NCI-H460 (cell line): Measurements from ENCODE around the gene GDPD5. TPM values are rescaled to one million over a fixed set of nuclear protein-coding genes. Genes with fewer than 3 reads are reported as not detected.

ENCODE experiments used
- DNase-seq: peaks from one replicate; pipeline ENCODE4 v3.0.0-alpha.2; 2016; ENCODE audit warnings: low read depth; ENCODE audit errors: extremely low read depth
- small RNA-seq, 2 experiments: library from RNA; depleted of rRNA; stranded (forward); fragments of <200 nt; gene quantifications; one replicate each; pipeline ENCODE3, GENCODE V24; 2014
- total RNA-seq: library from RNA; depleted of rRNA; stranded (reverse); fragments of >200 nt; shearing (Covaris generic); gene quantifications from 2 replicates; pipeline ENCODE4 v1.2.3, GENCODE V29; 2014; rRNA removed

Gene GDPD5
- total RNA-seq, 1 experiment from 2014 or later: 6.5 TPM

DNA sequence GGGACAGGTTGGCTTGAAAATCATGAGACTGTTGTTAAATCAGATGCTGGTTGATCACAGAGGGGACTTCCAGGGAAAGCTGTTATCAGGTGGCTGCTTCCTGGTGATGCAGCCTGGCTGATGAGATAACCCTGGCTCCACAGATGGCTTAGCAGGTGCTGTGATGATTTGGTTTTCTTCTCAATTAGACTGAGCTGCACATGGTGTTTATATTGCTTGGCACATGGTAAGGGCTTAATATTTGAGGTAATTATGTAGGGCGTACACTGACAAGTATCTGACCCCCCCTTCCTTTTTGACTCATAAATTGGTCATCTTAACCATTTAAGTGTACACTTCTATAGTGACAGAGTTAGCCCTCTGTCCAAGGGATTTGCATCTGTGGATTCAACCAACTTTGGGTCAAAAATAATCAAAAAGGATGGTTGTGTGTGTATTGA lies 119.4 kb downstream of the GDPD5 start:
- no peak for DNase-seq

DNA sequence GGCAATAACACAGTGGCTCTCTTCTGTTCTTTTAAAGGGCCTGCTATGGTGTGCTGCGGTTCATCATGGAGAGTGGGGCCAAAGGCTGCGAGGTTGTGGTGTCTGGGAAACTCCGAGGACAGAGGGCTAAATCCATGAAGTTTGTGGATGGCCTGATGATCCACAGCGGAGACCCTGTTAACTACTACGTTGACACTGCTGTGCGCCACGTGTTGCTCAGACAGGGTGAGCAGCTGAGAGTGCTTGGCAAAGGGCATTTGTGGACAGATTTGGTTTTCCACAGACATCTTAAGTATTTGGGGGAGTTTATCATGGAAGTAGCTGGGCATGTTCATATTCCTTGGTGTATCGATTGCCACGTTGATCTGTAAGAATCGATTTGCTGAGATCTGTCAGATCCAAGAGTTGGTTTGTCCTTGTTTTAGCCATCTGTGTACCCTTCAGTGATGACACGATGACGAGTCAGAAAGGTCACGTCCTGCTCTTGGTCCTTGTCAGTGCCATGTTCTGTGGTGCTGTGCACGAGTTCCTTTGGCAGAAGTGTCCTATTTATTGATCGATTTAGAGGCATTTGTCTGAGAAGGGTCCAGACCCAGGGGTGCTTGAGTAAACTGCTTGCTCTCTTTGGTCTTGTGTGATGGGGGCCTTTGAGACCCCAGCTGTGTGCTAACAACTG lies 121.6 kb downstream of the GDPD5 start:
- DNase-seq: no peak

DNA sequence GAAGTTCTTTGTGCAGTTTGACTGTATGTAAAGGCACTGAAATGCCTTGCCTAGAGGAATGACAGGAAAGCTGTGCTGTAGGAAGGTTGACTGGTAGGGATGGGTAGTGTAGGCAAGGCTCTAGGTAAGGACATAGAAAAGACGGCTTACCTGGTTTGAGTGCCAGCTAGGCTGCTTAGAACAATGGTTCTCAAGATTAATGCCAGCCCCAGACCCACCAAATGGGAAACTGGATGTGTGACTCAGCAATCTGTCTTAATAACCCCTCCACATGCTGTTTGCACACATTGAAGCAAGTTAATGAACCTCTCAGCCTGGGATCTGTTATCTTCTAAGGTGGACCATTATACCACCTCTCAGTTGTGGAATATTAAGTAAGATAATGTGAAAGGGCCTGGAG lies 122.7 kb downstream of the GDPD5 start:
- no peak for DNase-seq

DNA sequence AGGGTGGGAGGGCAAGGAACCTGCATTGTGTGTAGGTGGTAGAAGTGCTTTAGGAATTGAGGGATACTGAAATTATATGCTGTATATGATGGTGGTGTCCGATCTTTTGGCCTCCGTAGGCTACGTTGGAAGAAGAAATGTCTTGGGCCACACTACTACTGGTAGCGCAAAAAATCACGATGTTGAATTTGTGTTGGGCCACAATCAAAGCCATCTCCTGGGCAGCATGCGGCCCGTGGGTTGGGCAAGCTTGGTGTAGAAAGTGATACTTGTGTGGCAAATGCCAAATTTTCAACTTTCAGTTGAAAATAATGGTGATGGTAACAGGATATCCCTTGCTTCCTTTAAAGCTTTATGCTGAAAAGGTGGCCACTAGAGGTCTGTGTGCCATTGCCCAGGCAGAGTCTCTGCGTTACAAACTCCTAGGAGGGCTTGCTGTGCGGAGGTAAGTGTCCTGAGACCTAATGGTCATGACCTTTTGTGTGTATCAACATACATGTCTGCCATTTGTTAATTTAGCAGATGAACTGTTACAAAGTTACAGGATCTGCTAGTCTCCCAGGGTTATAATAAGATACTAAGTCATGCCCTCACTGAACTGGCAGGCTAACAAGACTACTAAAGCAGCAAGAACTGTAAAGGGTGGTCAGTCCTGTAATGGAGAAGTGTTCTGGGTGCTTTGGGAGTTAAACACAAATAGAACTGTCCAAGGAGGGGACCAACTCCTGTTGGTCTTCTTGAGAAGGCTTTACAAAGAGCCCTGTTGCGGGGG lies 123.6 kb downstream of the GDPD5 start:
- DNase-seq: no peak

DNA sequence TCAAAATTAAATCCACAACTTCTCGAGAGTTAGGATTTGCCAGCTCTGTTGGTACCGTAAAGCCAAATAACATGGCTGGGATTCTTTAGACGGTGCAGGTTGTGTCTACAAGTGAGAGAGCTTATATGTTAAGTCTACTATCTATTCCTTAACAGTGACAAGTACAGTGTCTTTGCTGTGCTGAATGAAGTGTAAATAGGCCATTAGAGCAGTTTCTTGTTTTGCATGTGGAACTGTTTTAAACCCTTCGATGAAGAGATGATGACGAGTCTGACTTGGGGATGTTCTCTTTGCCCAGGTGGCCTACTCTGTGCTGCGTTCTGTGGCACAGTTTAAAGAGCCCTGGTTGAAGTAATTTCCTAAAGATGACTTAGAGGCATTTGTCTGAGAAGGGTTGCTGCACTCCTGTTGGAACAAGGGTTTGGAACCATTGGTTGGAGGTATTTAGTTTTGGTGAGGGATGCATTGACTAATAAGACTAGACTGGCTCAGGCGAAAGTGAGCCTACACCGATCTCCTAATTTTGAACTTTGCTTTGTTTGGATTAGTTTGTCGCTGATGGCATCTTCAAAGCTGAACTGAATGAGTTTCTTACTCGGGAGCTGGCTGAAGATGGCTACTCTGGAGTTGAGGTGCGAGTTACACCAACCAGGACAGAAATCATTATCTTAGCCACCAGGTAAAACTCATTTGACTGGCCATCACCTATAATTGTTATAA lies 125.4 kb downstream of the GDPD5 start:
- no peak for DNase-seq

DNA sequence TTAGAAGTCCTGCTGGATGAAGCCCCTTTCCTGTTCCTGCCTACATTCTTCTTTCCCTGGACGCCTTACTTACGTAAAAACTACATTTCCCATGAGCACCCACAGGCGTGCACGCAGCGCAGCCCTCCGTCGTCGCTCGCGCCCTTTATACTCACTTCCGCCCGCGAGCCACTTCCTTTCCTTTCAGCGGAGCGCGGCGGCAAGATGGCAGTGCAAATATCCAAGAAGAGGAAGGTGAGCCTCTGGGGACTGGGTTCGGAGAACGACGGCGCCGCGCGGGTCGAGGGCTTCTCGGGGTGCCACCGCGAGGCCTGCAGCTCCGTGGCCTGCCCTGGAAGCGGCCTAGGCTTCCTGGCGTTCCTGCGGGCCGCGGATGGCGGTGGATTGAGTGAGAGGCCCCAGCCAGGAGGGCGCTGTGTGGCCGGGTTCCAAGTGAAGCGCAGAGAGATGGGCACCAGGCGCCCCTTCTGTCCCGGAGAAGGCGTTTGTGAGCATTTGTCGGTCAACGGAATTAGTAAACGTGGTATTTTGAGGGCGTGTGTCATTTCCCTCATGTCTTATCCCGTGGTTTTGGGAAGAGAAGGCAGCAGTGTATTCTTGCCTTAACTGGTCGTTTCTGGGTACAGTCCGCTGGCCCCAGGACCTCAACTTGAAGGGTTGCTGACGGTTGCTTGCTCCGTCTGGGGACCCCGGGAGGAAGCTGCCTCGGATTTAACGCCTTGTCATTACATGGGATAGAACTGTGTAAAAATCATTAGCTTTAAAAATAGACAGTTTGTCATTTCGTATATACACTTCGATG lies 126.2 kb downstream of the GDPD5 start, which contains the start of gene RPS3:
Gene RPS3, plus strand, starts transcription at position 175 of the 802 bp plus-strand sequence. Its CDS starts 30 bp downstream, at position 205.
- peak; percentile 86 for DNase-seq

DNA sequence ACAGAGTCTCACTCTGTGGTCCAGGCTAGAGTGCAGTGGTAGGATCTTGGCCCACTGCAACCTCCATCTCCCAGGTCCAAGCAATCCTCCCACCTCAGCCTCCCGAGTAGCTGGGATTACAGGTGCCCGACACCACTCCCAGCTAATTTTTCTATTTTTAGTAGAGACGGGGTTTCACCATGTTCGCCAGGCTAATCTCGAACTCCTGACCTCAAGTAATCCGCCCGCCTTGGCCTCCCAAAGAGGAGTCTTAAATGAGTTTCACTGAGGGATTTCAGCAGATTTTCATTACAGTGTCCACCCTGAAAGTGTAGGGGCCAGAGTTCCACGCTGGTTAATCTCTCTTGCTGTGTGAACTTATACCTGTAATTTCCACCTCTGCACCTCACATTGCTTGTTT lies 126.8 kb downstream of the GDPD5 start:
- DNase-seq: no peak

DNA sequence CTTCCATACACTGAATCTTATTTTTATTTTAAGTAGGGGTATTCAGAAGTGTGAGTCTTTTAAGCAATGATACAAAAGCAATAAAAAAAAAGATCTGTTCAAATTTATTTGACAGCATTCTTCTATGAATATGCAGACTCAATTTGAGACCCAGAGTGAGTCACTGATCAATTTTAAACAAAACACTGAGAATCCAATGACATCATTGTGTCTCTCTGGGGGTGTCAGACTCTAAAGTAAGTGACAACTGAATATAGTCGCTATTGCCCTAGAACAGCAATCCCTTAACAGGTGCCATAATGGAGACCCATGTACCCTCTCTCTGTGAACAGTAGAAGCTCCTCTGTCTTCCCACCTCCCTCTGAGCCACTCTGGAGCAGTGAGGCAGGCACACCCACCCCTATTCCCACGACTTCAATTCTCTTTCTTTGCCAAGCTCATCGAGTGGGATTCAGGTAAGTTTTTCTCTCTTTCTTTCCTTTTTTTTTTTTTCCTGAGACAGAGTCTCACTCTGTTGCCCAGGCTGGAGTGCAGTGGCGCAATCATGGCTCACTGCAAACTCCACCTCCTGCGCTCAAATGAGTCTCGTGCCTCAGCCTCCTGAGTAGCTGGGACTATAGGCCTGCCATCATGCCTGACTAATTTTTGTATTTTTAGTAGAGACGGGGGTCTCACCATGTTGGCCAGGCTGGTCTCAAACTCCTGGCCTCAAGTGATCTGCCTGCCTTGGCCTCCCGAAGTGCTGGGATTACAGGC lies 131.5 kb downstream of the GDPD5 start:
- no peak for DNase-seq

DNA sequence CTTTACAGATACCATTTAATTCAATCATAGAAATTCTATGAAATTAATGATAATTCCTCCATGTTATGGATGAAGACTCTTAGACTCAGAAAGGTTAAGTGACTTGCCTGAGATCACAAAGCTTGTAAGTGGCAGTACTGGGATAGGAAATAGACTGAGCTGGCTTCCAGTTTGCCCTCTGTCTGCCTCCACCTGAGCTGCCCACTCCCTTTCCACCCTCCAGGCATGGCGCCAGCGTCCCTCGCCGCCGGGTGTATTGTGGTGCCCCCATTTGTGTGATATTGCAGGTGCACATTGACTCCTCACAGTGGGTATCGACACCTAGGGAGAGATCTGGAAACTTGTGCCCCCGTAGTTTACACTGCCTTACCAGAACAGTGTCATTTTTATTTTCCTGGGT lies 135.8 kb downstream of the GDPD5 start:
- DNase-seq: no peak

DNA sequence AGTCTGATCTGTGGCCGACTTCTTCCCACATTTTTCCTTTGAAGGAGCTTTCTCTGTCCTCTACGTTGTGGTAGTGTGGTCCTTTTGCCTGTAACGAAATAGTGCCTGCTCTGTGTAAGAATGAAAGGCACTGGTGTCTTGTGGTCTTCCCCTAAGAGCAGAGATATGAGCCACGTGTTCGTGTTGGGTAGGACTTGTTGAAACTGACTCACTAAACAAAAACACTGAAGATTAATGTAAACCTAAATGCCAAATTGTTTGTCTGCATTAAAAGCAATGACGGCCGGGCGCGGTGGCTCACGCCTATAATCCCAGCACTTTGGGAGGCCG lies 136.5 kb downstream of the GDPD5 start:
- no peak for DNase-seq

DNA sequence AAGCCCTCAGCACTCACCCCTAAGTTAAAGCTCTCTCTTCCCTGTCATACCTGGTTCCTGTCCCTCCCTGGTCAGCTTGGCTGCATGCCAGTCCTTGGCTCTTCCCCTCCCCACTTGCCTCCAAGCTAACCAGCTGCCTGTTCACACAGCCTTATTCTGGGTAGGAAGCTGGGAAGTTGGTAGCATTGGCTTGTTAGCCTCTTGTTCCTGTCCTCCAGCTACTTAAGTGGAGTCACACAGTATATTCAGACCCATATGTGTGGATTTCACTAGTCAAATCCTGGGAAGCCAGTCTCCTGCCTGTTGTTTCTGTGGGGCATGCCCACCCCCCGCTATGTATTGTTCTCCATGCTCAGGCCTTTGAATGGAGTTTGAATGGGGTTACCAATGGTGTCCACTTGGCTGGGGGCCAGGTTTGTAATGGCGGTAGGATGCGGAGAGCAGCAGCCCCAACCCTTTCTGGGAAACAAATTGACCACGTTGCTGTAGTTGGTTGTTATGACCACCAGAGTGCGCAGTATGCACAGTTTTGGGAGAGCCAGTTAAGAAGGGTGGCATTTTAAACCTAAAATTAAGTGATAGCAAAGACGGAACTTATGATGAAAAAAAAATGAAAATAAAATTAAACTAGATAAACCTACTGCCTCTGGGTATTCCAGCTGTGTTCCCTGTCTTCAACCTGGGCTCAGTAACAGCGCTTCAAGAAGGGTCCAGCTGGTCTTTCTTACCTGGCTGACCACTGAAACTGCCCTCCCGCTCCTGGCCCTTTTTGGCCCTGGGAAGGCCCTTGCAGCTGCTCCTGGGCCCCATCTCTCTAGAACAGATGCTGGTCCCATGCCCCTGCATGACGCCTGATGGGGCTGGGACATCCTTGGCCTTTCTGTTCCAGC lies 137.1 kb downstream of the GDPD5 start:
- peak; percentile 71 for DNase-seq

DNA sequence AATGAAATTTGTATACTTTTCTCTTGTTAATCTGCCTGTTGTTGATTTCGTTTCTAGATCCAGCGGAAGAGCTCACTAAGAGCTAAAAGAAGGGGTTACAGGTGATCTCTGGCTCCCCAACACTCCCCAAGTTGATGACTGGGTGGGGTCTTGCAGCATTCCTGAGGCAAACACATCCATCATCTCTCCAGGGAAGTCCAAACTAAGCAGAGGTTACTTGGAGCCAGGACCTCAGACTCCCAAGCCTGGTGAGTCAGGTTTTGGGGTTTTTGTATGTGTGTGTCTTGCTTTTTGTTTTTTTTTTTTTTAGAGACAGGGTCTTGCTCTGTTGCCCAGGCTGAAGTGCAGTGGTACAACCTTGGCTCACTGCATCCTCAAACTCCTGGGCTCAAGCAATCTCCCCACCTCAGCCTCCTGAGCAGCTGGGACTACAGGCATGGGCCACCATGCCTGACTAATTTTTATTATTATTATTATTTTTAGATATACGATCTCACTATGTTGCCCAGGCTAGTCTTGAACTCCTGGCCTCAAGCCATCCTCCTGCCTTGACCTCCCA lies 137.9 kb downstream of the GDPD5 start:
- no peak for DNase-seq

DNA sequence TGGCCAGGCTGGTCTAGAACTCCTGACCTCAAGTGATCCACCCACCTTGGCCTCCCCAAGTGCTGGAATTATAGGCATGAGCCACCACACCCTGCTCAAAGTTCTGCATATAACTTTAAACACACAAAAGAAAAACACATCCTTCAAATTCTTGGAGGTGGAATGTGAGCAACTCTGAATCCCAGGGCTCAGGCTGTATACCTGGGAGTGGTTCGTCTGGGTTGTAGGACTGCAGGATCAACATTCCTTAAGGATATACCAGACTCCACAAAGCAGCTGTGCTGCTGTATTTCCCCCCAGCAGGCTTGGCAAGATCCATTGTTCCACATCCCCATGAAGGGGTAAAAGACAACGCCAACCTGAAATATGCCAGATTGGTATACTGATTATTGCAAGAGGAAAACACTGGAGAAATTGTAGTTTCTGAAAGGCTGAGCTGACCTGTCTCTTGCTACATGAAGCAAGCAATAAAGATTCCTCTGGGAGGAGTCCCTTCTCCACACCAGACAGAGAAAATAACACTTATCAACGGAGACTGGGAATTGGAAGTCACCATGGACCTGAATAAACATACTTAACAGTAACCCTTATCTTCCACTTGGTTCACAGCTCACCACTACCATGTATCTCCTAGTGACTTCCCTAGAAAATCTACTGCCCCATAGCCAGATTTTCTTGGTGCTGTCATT lies 138.7 kb downstream of the GDPD5 start:
- DNase-seq: no peak

Small RNAs within 50 kb of the gene (small RNA-seq; reads per million reads assigned to genes)
- gene SNORD15A (0 reads per million in 2 experiments), gene SNORD15B (22.6 to 219 reads per million in 2 experiments)

Other genes starting within 250 kb of the GDPD5 start
- 2.2 and 4.0 TPM in 2 replicates for gene ARRB1, start 174.3 kb downstream of the GDPD5 start, total RNA-seq
- gene RPS3, start 126.4 kb downstream of the GDPD5 start, total RNA-seq: 1,462 and 1,966 TPM in 2 replicates
- 4.3 and 4.7 TPM in 2 replicates for gene KLHL35, start 92.7 kb downstream of the GDPD5 start, total RNA-seq
- 55.5 and 64.7 TPM in 2 replicates for gene SERPINH1, start 36.3 kb upstream of the GDPD5 start, total RNA-seq
- gene MAP6, start 143.1 kb upstream of the GDPD5 start, total RNA-seq: 0.05 TPM in 1 of 2 replicates, not detected in the other
- not detected in 2 replicates for gene MOGAT2, start 191.9 kb upstream of the GDPD5 start, total RNA-seq
- gene DGAT2, start 242.8 kb upstream of the GDPD5 start, total RNA-seq: 1.9 and 3.9 TPM in 2 replicates